Measurements from ENCODE around the gene CYFIP1. TPM values are rescaled to one million over a fixed set of nuclear protein-coding genes. Genes with fewer than 3 reads are reported as not detected.
A peak's percentile ranks its signal among the peaks of the same experiment; 100 is the strongest.

CYFIP1 gene
- total and polyA plus RNA-seq, 10 donors = 11.5 to 139 (median 84.9) TPM

DNA sequence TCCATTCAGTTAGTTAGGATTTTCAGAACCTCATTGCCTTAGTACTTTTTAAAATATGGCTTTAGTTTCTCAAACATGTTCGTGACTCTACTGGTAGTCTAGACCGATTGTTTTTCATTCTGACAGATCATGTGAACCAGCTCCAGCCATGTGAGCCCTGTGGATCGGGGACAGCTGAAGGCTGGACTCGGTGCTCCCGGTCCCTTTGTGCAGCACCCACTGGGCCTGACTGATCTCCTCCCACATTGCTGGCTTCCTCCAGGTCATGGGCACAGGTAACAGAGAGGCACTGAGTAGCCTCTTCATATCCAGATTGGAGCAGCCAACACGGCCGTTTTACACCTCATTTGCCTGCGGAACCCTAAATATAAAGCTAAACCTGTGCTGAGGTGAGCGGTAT, 111.2 kb downstream of the CYFIP1 start:
- Histone ChIP-seq H3K27me3 (replicated peaks in 1 of 7) (no peaks in the 10 kb centered on the region), H3K36me3 (peaks cover 8 to 100% (median 88%) of the 10 kb centered on the region in 6 donors), H3K4me3 (no peak overlapping the region), H3K4me1 (no peaks in the 10 kb centered on the region), H3K27ac (no peak overlapping the region), H3K9me3 (no peaks in the 10 kb centered on the region)
- DNase-seq = no peak
- peak in 2 of 3 donors; percentile 30 to 31 for TF ChIP-seq POLR2AphosphoS5 (IDR thresholded peaks at IDR 0.05)
- TF ChIP-seq, protein P1, sequence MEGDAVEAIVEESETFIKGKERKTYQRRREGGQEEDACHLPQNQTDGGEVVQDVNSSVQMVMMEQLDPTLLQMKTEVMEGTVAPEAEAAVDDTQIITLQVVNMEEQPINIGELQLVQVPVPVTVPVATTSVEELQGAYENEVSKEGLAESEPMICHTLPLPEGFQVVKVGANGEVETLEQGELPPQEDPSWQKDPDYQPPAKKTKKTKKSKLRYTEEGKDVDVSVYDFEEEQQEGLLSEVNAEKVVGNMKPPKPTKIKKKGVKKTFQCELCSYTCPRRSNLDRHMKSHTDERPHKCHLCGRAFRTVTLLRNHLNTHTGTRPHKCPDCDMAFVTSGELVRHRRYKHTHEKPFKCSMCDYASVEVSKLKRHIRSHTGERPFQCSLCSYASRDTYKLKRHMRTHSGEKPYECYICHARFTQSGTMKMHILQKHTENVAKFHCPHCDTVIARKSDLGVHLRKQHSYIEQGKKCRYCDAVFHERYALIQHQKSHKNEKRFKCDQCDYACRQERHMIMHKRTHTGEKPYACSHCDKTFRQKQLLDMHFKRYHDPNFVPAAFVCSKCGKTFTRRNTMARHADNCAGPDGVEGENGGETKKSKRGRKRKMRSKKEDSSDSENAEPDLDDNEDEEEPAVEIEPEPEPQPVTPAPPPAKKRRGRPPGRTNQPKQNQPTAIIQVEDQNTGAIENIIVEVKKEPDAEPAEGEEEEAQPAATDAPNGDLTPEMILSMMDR (IDR thresholded peaks at IDR 0.05 in 8 of 11, conservative IDR thresholded peaks at IDR 0.05 in 3 of 11) = no peak
- intact Hi-C loops (cut with DNase I; ENCODE audit: low total_unique reads) = no loop called here
- 93 to 97% (median 94%) methylated on average over 9 of the region's 9 CpGs for WGBS, 5 donors

DNA sequence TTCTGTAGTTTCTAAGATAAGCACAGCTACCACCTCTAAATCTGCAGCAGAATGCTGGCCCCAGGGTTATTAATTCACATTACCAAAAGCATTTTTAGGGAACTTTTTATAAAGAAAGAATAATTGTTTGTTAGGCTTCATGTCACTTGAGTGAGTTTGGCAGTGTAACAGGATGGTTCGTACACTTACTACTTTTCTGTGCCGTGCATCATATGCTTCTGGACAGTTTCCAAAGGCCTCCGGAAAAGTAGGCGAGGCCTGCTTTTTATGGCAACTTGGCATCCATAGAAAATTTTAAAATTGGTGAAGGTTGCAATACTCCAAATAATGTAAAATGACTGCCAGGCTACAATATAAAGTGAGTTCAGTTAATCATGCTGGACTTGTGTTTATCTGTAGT, 111.7 kb downstream of the CYFIP1 start:
- WGBS, 5 donors = 79 to 91% (median 88%) methylated on average over 4 of the region's 4 CpGs
- no peak overlapping the region for H3K27ac ChIP-seq
- no peak overlapping the region for H3K4me3 ChIP-seq
- no peaks in the 10 kb centered on the region for H3K27me3 ChIP-seq (replicated peaks in 1 of 7)
- H3K36me3 ChIP-seq = peaks cover 8 to 100% (median 88%) of the 10 kb centered on the region in 6 donors
- TF ChIP-seq POLR2AphosphoS5 (IDR thresholded peaks at IDR 0.05) (no peak), POLR2A (IDR thresholded peaks at IDR 0.05) (no peak)
- TF ChIP-seq, protein P1 (IDR thresholded peaks at IDR 0.05 in 8 of 11, conservative IDR thresholded peaks at IDR 0.05 in 3 of 11) = no peak
- H3K9me3 ChIP-seq = no peaks in the 10 kb centered on the region
- DNase-seq = no peak
- intact Hi-C loops (cut with DNase I; ENCODE audit: low total_unique reads) = no loop called here
- peaks cover 0 to 2% (median 0%) of the 10 kb centered on the region in 6 donors for H3K4me1 ChIP-seq

DNA sequence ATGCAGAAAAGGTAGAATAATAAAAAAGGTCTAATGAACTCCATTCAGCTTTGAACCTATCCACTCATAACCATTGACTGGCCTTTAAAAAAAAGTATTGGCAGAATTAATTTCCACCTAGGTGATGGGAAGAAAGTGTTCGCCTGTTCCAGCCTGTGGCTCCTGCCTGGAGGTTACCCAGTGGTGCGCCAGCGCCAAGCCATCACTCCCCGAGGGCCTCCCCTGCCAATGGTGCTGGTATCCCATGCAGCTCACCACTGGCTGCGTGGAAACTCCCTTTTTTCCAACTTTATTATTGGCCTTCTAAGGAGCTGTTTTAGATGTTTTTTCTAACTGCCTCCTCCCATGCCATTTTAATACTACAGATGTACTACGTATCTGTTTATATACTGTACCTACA, 112.3 kb downstream of the CYFIP1 start:
- no peak overlapping the region for H3K27ac ChIP-seq
- peaks cover 0 to 5% (median 0%) of the 10 kb centered on the region in 6 donors for H3K4me1 ChIP-seq
- TF ChIP-seq POLR2A (IDR thresholded peaks at IDR 0.05) = no peak
- TF ChIP-seq, protein P1 (IDR thresholded peaks at IDR 0.05 in 8 of 11, conservative IDR thresholded peaks at IDR 0.05 in 3 of 11) = no peak
- TF ChIP-seq POLR2AphosphoS5 (IDR thresholded peaks at IDR 0.05) = peak in 2 of 3 donors; percentile 27 to 50
- intact Hi-C loops (cut with DNase I; ENCODE audit: low total_unique reads) = no loop called here
- 87 to 96% (median 89%) methylated on average over 6 of the region's 6 CpGs for WGBS, 5 donors
- H3K9me3 ChIP-seq = no peaks in the 10 kb centered on the region
- DNase-seq = no peak
- H3K27me3 ChIP-seq (replicated peaks in 1 of 7) = no peaks in the 10 kb centered on the region
- no peak overlapping the region for H3K4me3 ChIP-seq
- H3K36me3 ChIP-seq = peaks cover 8 to 100% (median 87%) of the 10 kb centered on the region in 6 donors

DNA sequence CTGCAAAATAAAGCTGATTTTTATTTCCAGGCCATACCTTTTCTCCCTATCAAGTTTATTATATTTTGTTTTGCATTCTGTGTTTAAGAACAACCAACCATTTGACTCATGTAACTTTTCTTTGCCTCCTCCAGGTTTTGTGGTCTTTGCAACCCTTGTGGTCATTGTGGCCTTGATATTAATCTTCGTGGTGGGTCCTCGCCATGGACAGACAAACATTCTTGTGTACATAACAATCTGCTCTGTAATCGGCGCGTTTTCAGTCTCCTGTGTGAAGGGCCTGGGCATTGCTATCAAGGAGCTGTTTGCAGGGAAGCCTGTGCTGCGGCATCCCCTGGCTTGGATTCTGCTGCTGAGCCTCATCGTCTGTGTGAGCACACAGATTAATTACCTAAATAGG, 114.1 kb downstream of the CYFIP1 start:
- intact Hi-C loops (cut with DNase I; ENCODE audit: low total_unique reads) = no loop called here
- WGBS, 5 donors = 87 to 91% (median 88%) methylated on average over 7 of the region's 7 CpGs
- peaks cover 8 to 100% (median 89%) of the 10 kb centered on the region in 6 donors for H3K36me3 ChIP-seq

More for the DNA sequence above, 114.1 kb downstream of the CYFIP1 start:
- Histone ChIP-seq H3K9me3 (no peaks in the 10 kb centered on the region), H3K4me3 (no peak overlapping the region), H3K4me1 (peaks cover 0 to 5% (median 0%) of the 10 kb centered on the region in 6 donors), H3K27me3 (replicated peaks in 1 of 7) (no peaks in the 10 kb centered on the region), H3K27ac (no peak overlapping the region)
- DNase-seq = no peak
- TF ChIP-seq POLR2A (IDR thresholded peaks at IDR 0.05) (no peak), POLR2AphosphoS5 (IDR thresholded peaks at IDR 0.05) (no peak)
- TF ChIP-seq, protein P1 (IDR thresholded peaks at IDR 0.05 in 8 of 11, conservative IDR thresholded peaks at IDR 0.05 in 3 of 11) = no peak

Measured in spleen (tissue), 11 donors.